Subcutaneous abdominal adipose tissue (tissue), 5 donors: ENCODE data around the gene TMBIM1.

Source experiments
- H3K27ac ChIP-seq: one replicate; pipeline ENCODE4 v1.7.0; 2013; ENCODE audit warnings: low read depth, mild to moderate bottlenecking, inconsistent platforms, low read length, moderate library complexity
- H3K27me3 ChIP-seq, 5 donors: one replicate each; pipeline ENCODE4 v1.7.0; 2013; ENCODE audit warnings: low read length in 5 of 5, inconsistent platforms in 1 of 5; ENCODE audit not compliant: control insufficient read depth in 5 of 5, insufficient read depth in 4 of 5
- H3K36me3 ChIP-seq, 5 donors: one replicate each; pipeline ENCODE4 v1.7.0; 2013; ENCODE audit warnings: low read length in 5 of 5; ENCODE audit not compliant: control insufficient read depth in 5 of 5, insufficient read depth in 5 of 5
- H3K4me1 ChIP-seq, 5 donors: one replicate each; pipeline ENCODE4 v1.7.0; 2013; ENCODE audit warnings: low read length in 5 of 5, mild to moderate bottlenecking in 3 of 5, moderate library complexity in 1 of 5; ENCODE audit not compliant: control insufficient read depth in 5 of 5, insufficient read depth in 5 of 5
- H3K4me3 ChIP-seq, 5 donors: one replicate each; pipeline ENCODE4 v1.7.0; 2013; ENCODE audit warnings: low read length in 5 of 5, low read depth in 1 of 5
- H3K9ac ChIP-seq, 5 donors: one replicate each; pipeline ENCODE4 v1.7.0; 2013; ENCODE audit warnings: low read length in 5 of 5, mild to moderate bottlenecking in 4 of 5, moderate library complexity in 3 of 5
- H3K9me3 ChIP-seq, 5 donors: one replicate each; pipeline ENCODE4 v1.7.0; 2013; ENCODE audit warnings: low read length in 5 of 5; ENCODE audit not compliant: control insufficient read depth in 5 of 5
- donor health status: healthy.
- donor health status: healthy.
- donor health status: healthy.
- donor health status: healthy.
- donor health status: healthy.

Gene TMBIM1

DNA sequence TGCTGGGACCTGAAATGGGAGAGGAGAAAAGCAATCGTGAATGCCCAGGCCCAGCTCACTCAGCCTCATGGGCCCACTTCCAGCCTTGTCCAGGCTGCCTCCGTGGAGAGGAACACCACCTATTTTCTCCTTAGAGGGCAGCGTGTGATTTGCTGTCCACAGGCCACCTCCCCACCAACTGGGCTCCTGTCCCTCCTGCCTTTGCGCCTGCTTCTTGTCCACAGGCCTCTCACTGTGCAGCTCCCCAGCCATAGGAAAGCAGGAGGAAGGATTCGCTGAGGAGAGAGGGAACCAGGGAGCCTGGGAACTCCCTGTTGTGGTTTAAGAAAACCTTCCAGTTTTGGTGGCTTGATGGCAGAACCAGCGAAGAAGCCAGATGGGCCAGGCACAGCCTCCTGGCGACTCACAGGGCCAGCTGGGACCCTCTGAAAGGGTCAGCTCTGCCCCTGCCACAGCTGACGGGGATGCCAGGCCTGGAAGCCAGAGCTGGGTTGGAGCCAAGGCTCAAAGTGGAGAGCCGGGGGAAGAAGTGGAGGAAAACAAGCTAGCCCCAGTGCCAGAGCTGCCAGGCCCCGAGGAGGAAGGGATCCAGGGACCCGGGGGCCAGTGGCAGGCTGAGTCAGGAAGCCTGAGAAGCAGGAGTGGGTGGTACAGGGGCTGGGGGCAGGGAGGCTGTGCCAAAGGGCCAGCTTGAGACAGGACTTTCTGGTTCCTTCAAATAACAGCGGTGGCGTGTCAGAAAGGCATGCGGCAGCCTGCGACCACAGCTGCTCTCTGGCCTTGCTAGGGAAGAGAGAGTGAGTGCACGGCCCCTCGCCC, 9.9 kb downstream of the TMBIM1 start:
- peaks cover 2 to 62% (median 54%) of the 10 kb centered on the region in 5 donors for H3K36me3 ChIP-seq
- H3K27ac ChIP-seq: peak overlapping the region; percentile 100
- no peaks in the 10 kb centered on the region for H3K27me3 ChIP-seq
- H3K9ac ChIP-seq: peak overlapping the region; percentile 41 to 84 (median 74)
- H3K4me1 ChIP-seq: peaks cover 18 to 63% (median 60%) of the 10 kb centered on the region in 5 donors
- no peak overlapping the region for H3K4me3 ChIP-seq
- H3K9me3 ChIP-seq: no peaks in the 10 kb centered on the region

DNA sequence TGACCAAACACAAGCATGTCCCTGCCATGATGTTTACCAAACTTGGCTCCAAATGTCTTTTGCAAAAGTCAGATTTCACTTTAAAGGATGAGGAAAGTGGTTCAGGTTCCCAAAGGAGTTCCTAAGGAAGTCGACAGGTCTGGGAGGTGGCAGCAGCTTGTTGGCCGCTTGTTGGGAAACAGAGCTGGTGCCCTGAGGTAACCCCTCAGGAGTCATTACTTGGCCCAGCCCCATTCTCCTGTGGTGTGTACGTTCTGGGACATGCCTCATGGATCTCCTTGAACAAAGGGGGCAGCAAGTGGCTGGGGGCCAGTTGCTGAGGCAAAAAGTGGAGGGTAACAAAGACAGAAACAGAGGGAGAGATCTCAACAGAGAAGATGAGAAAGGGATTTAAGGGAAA, 10.9 kb downstream of the TMBIM1 start:
- H3K36me3 ChIP-seq: peaks cover 2 to 71% (median 64%) of the 10 kb centered on the region in 5 donors

DNA sequence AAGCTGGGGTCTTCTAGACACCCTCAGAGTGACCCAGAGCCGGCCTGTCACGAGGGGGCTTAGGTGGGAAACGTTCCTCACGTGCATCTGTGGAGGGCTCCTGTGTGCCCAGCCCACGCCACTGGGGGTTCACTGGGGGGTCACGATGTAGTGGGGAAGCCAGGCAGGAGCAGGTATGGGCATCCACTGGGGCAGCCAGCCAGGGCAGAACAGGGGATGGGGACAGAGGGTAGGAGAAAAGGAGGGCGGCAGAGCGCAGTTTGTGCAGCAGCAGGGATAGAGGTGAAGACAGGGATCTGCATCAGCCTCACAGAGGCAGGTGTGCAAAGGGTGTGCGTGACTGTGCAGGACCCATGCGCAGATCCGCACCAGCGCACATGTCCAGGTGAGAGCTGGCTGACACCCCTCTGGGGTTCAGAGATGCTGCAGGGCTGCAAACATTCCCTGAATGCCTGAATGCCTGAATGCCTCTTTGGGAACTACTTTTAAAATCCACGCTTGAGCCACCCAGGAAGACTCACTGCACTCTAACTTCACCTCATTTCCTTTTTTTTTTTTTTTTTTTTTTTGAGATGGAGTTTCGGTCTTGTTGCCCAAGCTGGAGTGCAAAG, 11.9 kb downstream of the TMBIM1 start:
- H3K4me3 ChIP-seq: no peak overlapping the region
- H3K27ac ChIP-seq: peak overlapping the region; percentile 24
- H3K27me3 ChIP-seq: no peaks in the 10 kb centered on the region
- H3K36me3 ChIP-seq: peaks cover 2 to 82% (median 74%) of the 10 kb centered on the region in 5 donors
- H3K9ac ChIP-seq: no peak overlapping the region
- H3K9me3 ChIP-seq: no peaks in the 10 kb centered on the region
- peaks cover 9 to 52% (median 49%) of the 10 kb centered on the region in 5 donors for H3K4me1 ChIP-seq

More for the DNA sequence above, 10.9 kb downstream of the TMBIM1 start:
- Histone ChIP-seq H3K9ac (peak overlapping the region in 3 of 5 donors; percentile 28 to 74 (median 53)), H3K4me1 (peaks cover 16 to 54% (median 52%) of the 10 kb centered on the region in 5 donors), H3K27ac (peak overlapping the region; percentile 100), H3K27me3 (no peaks in the 10 kb centered on the region), H3K9me3 (no peaks in the 10 kb centered on the region), H3K4me3 (peak overlapping the region in 1 of 5 donors; percentile 4)

DNA sequence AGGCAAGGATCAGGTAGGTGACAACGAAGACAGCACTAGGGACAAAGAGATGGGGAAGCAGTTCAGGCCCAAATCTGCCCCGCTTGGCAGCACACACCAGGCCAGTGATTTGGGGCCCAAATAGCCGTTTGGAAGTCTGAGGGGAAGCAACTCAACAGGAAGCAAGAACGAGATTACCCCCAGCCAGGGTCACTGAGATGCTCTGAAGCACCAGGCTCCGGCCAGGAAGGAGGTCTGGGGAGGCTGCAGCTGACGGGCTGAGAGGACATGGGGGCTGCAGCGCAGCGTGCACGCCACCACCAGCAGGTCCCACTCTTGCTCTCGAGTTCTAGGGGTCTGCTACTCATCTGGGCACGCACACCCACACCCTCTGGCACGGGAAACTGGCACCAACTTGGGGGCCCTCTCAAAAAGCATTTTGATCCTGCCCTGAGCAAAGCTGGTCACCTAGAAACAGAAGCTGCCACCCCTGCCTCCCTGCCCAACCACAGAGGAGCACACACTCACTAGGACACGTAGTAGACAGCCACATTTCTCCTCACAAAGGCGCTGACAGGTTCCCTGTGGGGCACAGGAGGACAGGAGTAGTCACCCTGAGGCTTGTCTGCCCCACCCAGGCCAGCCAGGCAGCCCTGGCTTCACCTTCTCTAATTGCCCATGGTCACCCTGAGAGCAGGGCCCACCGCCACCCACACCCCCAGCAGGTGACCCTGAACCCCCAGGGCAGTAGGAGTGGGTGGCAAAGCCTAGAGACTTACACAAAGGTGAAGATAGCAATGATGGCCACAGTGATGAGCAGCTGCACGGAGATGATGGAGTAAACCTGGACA, 13.6 kb downstream of the TMBIM1 start:
- H3K36me3 ChIP-seq: peaks cover 2 to 98% (median 91%) of the 10 kb centered on the region in 5 donors
- no peak overlapping the region for H3K27ac ChIP-seq
- H3K9ac ChIP-seq: no peak overlapping the region
- H3K27me3 ChIP-seq: no peaks in the 10 kb centered on the region
- H3K9me3 ChIP-seq: no peaks in the 10 kb centered on the region
- peaks cover 3 to 52% (median 44%) of the 10 kb centered on the region in 5 donors for H3K4me1 ChIP-seq
- H3K4me3 ChIP-seq: no peak overlapping the region

DNA sequence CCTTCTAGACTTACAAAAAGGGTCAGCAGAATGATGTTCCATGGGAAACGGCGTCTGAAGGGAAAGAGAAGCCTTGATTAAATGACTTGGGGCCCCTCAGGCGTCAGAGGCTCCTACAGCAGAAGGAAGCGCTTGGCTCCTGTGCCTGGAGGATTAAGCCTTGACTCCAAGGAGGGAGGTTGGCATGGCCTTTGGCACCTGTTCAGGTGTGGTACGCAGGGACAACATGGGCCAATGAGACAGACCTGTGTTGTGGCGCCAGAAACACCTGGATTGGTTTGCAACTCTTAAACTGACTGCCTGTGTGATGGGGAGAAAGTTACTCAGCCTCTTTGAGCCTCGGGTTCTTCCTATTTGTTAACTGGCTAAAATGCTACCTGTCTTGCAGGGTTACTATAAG, 14.4 kb downstream of the TMBIM1 start:
- H3K36me3 ChIP-seq: peaks cover 2 to 93% (median 91%) of the 10 kb centered on the region in 5 donors
- no peak overlapping the region for H3K9ac ChIP-seq
- peak overlapping the region; percentile 69 for H3K27ac ChIP-seq

DNA sequence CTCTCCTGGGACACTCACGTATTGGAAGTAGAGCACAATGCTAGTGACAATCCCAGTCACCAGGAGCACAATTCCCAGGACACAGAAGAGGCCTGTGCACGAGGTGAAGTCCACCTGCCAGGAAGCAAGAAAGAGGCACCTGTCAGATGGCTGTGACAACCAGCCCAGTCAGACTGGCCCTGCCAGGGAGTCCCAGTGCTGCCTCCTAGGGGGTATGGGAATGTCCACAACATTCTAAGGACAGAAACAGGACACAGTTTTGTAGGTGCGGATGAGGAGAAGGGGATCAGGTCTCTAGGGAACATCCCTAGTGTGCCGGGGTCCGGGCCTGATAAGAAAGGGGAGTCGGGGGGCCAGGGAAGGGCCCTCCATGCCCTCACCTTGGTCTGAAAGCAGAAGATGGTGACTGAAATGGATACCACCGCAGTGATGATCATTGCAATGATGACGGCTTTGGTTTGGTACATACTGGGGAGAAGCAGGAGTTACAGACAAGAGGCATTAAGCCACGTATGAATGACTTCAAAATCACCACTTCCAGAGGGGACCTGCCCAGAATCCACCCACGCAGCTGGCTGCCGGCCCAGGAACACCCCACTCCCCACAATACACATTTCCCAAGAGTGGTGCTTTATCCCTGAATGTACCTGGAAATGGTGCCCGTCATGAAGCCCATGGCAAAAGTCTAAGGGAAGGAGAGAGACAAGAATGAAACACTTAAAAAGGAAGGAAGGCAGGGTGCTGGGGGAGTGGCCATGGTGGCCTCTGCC, 15.1 kb downstream of the TMBIM1 start:
- H3K9me3 ChIP-seq: no peaks in the 10 kb centered on the region
- H3K4me3 ChIP-seq: no peak overlapping the region
- no peak overlapping the region for H3K9ac ChIP-seq
- peaks cover 2 to 86% (median 84%) of the 10 kb centered on the region in 5 donors for H3K36me3 ChIP-seq
- H3K27ac ChIP-seq: peak overlapping the region; percentile 69
- H3K27me3 ChIP-seq: no peaks in the 10 kb centered on the region
- peaks cover 7 to 49% (median 40%) of the 10 kb centered on the region in 5 donors for H3K4me1 ChIP-seq

More for the DNA sequence above, 14.4 kb downstream of the TMBIM1 start:
- H3K4me3 ChIP-seq: no peak overlapping the region
- H3K27me3 ChIP-seq: no peaks in the 10 kb centered on the region
- H3K9me3 ChIP-seq: no peaks in the 10 kb centered on the region
- H3K4me1 ChIP-seq: peaks cover 3 to 49% (median 42%) of the 10 kb centered on the region in 5 donors

DNA sequence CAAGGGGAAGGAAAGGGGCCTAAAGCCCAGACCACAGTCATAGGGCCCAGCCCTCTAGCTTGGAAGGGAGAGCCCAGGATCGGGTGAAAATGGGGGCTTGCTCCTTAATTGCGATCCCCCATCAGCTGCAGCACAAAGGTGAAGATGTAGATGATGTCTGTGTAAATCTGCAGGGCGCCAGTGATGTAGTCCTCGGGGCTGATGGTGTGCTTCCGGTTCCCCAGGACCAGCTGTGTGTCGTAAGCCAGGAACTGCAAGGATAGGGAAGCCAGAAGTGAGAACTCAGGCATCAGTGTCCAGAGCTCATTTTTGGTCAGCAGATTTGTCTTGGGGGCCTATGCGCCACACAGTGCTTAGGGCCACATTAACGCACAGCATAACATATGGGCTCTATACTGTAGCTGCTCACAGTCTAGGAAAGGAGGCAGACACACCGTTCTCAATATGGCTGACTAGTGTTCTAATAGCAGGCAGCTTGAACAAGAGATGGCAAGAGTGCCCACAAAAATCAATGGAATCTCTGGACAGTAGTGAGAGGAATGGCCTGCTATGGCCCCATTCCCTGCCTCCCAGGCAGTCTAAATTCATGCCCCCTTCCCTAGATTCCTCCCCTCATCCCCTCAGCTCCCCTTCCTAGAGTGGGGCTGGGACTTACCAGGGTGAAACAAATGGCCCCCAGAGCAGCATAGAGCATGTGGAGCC, 16.8 kb downstream of the TMBIM1 start:
- Histone ChIP-seq H3K4me3 (no peak overlapping the region), H3K27ac (peak overlapping the region; percentile 69), H3K36me3 (peaks cover 2 to 70% (median 69%) of the 10 kb centered on the region in 5 donors)

DNA sequence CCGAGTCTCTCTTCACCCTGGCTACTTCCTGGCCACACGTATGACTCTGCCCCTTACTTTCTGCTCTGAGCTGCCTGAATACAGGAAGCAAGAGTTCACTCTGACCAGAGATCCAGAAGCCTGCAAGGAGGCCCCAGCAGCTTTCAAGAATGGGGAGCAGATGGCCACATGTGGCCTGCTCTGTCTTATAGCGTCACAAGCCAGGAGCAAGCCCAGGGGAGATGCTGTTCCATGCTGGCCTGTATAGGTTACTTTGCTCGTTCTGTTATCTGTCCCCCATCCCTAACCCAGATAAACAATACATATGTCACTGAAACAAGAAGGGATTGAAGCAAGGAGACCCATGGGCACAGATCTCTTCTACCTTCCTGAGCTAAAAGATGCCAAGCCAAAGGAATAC, 17.7 kb downstream of the TMBIM1 start:
- Histone ChIP-seq H3K4me1 (peaks cover 12 to 60% (median 50%) of the 10 kb centered on the region in 5 donors), H3K27me3 (no peaks in the 10 kb centered on the region), H3K4me3 (no peak overlapping the region), H3K9me3 (no peaks in the 10 kb centered on the region), H3K9ac (peak overlapping the region in 2 of 5 donors; percentile 22 to 62), H3K36me3 (peaks cover 2 to 61% (median 60%) of the 10 kb centered on the region in 5 donors), H3K27ac (peak overlapping the region; percentile 69)

More for the DNA sequence above, 16.8 kb downstream of the TMBIM1 start:
- peak overlapping the region in 2 of 5 donors; percentile 6 to 21 for H3K9ac ChIP-seq
- peaks cover 12 to 55% (median 48%) of the 10 kb centered on the region in 5 donors for H3K4me1 ChIP-seq
- no peaks in the 10 kb centered on the region for H3K9me3 ChIP-seq
- H3K27me3 ChIP-seq: no peaks in the 10 kb centered on the region

DNA sequence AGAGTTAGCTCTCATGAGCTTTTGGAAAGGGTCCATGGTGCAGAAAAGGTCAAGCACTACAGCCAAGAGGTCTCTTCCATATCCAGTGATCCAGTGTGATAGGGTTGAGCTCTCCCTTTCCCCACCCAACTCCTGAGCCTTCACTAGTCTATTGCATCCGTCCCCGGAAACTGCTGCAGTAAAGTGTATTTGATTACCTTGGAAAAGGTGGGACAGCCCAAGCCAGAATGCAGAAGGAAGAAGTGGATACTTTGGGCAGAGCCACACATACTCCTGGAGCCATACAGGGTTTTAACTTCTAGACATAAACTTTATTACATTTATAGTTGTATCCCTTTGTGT, 18.4 kb downstream of the TMBIM1 start:
- Histone ChIP-seq H3K27ac (peak overlapping the region; percentile 69), H3K4me1 (peaks cover 15 to 67% (median 57%) of the 10 kb centered on the region in 5 donors)

More for the DNA sequence above, 18.4 kb downstream of the TMBIM1 start:
- Histone ChIP-seq H3K9ac (no peak overlapping the region), H3K36me3 (peaks cover 2 to 54% (median 53%) of the 10 kb centered on the region in 5 donors), H3K9me3 (no peaks in the 10 kb centered on the region), H3K4me3 (no peak overlapping the region), H3K27me3 (no peaks in the 10 kb centered on the region)
